ENCODE data around the gene FHOD1. TPM values are rescaled to one million over a fixed set of nuclear protein-coding genes. Genes with fewer than 3 reads are reported as not detected.

The FHOD1 gene
- total RNA-seq, 4 donors from 2014 or later, result 15.1 to 53.3 (median 32.5) TPM

DNA sequence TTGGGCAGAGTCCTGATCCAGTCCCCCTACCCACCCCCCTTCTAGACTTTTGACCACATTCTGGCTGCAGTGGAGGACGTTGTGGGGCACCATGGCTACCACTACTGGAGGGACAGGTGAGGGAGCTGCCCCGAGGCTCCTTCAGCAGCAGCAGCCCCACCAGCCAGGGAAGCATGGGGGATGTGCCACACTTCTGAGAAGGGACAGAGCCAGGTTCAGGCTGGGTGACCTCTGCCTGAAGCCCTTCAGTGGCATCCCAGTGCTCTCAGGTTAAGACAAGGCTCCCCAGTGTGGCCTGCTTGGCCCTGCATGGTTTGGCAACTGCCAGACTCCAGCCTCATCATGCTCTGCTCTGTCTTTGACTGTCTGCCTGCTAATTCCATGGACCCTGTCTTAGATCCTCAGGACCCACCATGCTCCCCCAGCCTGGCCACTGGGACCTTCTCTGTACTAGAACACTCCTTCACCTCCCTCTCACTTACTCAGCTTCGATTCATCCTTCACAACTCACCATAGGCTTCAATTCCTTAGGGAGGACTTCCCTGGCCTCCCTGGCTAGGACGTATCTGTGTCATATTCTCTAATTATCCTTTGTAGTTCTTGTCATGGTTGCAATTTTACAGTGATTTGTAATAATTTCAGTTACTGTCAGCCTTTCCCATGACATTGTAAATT lies 10.3 kb upstream of the FHOD1 start:
- no peak for DNase-seq (ENCODE audit: low spot score)
- ATAC-seq (ENCODE audit: low FRiP score), result no peak
- TF ChIP-seq CTCF (IDR thresholded peaks at IDR 0.05), result no peak

DNA sequence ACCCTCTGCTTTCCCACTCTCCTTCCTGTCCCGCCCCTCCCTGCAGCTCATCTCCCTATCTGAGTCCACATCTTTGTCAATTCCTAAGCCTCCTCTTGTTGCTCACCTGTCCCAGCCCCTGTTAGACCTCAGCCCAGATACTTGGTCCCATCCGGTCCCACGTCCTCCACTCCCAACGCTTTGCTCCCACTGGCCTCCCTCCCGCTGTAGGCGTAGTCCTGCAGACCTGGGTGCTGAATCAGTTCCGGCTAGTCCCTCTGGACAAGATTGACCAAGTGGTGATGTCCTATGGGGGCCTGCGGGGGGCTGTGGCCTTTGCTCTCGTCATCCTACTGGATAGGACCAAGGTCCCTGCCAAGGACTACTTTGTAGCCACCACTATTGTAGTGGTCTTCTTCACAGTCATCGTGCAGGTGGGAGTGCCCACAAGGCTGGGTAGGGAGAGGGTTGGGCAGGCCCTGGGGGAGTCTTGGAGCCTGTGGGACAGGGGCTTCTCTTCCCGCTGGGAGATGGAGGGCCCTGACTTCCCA lies 9.5 kb upstream of the FHOD1 start:
- DNase-seq (ENCODE audit: low spot score) (no peak), ATAC-seq (ENCODE audit: low FRiP score) (no peak)
- no peak for TF ChIP-seq CTCF (IDR thresholded peaks at IDR 0.05)

DNA sequence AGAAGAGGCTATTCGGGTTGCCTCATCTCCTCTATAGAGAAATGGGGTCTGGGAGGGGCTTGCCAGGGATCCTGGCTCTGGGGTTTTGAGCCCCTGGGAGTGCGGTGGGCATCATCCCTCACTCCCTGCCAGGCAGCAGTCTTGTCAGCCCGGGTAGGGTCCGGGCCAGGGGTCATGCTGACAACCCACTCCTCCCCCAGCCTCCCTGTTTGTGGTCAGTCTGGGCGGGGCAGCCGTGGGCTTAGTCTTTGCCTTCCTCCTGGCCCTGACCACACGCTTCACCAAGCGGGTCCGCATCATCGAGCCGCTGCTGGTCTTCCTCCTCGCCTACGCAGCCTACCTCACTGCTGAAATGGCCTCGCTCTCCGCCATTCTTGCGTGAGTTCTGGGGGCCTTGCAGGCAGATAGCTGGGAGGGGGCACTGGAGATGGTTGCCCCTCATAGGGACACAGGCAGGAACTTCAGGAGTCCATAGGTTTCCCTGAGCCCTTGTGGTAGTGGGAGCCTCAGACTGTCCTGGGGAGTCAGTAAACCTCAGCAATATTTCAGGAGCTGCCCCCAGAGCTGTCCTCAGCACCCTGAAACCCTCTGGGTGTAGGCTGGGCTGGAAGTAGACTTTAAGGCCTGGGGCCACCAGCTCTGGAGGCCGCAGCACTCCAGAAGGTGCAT lies 8.4 kb upstream of the FHOD1 start:
- no peak for DNase-seq (ENCODE audit: low spot score)
- no peak for ATAC-seq (ENCODE audit: low FRiP score)
- TF ChIP-seq CTCF (IDR thresholded peaks at IDR 0.05), result no peak

DNA sequence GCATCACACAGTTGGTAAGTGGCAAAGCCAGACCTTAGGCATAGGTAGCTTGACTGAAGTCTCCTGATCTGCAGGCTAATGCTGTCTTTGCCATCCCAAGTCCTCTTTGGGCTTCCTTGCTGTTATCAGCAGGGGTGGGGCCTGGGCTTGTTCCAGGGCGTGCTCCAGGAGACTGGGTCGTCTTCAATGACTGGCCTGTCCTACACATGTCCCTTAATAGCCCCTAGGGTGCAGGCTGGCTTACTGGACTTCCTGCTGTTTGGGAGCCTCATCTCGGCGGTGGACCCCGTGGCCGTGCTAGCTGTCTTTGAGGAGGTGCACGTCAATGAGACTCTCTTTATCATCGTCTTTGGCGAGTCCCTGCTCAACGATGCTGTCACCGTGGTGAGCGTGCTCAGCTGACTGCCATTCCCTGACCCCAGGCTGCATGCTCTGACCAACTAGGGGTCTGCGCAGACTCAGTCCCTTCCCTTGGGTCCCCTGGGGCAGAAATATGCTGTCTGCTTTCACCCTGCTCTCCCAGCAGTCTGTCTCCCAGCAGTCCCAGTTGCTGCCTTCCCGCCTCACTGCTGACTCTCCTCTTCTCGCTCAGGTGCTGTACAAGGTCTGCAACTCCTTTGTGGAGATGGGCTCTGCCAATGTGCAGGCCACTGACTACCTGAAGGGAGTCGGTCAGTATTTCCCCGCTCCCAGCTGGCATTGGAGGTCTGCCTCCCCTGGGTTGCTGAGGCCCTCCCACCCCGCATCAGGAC lies 7.7 kb upstream of the FHOD1 start:
- no peak for ATAC-seq (ENCODE audit: low FRiP score)
- TF ChIP-seq CTCF (IDR thresholded peaks at IDR 0.05), result no peak
- no peak for DNase-seq (ENCODE audit: low spot score)

- ATAC-seq (ENCODE audit: low FRiP score) (no peak), DNase-seq (ENCODE audit: low spot score) (no peak)
- TF ChIP-seq CTCF (IDR thresholded peaks at IDR 0.05), result no peak
Measured at GRCh38 chr16:67252609-67253497, 5.6 kb upstream of the FHOD1 start.

DNA sequence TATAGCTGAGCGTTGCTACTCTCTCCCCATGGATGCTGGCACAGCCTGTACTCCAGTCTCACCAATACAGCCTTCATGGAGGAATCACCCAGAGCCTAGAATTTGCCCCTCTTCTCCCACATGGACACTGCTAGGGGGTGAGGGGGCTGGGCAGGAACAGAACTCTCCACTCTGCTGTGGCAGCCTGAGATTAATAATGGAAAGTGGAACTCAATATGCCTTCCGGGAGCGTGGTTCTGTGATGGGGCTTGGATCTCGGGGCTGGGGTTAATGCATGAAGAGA lies 2.7 kb upstream of the FHOD1 start:
- DNase-seq (ENCODE audit: low spot score) (no peak), ATAC-seq (ENCODE audit: low FRiP score) (no peak)
- no peak for TF ChIP-seq CTCF (IDR thresholded peaks at IDR 0.05)

Data from omental fat pad (tissue), 4 donors.